HG02870 (cell line): ENCODE measurements around the gene FDX2.

Experiments used
- ATAC-seq: cut with Tn5 transposase; IDR thresholded peaks from one replicate; pipeline ENCODE4 v1.9.1; 2021; ENCODE audit warnings: mild to moderate bottlenecking, moderate library complexity; ENCODE audit not compliant: unreplicated experiment

FDX2 gene

GRCh38 chr19:10306327-10306726 lies 9.5 kb downstream of the FDX2 start:
- no peak for ATAC-seq

GRCh38 chr19:10305139-10305806 lies 10.5 kb downstream of the FDX2 start:
- ATAC-seq = no peak

DNA sequence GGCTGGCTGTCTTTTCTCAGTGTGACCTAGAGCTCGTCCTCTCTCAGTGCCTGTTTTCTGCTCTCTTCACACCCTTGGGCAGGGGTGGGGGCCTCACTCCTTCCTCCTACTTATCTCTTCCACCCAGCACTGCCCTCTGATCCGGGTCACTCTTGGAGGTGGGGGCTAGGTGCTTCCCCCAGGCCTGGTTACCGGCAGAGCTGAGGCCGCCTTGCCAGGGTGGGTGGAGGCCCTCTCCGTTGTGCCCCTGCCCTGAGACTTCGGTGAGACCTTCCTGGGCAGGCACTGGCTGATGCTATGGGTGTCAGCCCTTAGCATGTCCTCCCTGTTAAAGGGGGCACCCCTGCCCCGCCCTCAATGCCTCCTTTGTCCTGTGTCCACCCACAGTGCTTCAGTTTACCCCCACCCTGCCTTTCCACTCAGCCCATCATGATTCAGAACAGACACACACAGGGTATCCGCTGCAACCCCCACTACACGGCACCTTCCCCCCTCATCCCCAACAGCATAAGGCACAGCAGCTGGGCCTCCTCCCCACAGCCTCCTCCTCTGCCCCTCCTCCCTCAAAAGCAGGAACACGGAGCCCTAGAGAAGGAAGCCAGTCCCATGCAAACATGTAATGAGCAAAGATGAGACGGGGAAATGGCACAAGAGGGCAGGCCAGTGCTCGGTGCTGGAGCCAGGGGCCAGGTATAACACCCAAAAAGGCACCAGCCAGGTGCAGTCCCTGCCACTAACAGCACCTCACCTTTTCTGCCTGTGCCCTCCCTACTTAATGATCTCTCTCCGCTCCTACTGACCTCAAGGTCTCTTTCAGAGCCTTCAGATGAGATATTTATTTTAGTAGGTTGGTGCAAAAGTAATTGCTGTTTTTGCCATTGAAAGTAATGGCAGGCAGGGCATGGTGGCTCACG lies 16.0 kb downstream of the FDX2 start:
- no peak for ATAC-seq

GRCh38 chr19:10295847-10296591 lies 19.8 kb downstream of the FDX2 start:
- no peak for ATAC-seq

GRCh38 chr19:10295305-10295846 lies 20.4 kb downstream of the FDX2 start:
- no peak for ATAC-seq

GRCh38 chr19:10294368-10294697 lies 21.5 kb downstream of the FDX2 start:
- no peak for ATAC-seq

- no peak for ATAC-seq
Observed at GRCh38 chr19:10293637-10294367, 22.0 kb downstream of the FDX2 start.

- ATAC-seq = no peak
Observed at GRCh38 chr19:10292789-10293636, 22.8 kb downstream of the FDX2 start.

- no peak for ATAC-seq
Observed at GRCh38 chr19:10292206-10292788, 23.5 kb downstream of the FDX2 start.

DNA sequence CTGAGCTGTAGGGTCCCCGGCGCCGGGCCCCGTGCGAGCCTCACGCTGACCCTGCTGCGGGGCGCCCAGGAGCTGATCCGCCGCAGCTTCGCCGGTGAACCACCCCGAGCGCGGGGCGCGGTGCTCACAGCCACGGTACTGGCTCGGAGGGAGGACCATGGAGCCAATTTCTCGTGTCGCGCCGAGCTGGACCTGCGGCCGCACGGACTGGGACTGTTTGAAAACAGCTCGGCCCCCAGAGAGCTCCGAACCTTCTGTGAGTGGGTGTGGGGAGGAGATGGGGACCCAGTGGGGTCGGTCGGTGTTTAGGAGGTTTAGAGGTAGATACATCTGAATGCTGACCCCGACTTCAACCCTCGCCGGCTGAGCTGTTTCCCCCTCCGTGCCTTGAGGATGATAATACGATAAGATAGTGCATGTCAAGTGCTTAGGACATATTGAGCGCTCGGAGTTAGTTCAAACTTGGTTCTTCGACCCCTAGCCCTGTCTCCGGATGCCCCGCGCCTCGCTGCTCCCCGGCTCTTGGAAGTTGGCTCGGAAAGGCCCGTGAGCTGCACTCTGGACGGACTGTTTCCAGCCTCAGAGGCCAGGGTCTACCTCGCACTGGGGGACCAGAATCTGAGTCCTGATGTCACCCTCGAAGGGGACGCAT lies 24.1 kb downstream of the FDX2 start:
- ATAC-seq = no peak

GRCh38 chr19:10290876-10291553 lies 24.8 kb downstream of the FDX2 start:
- no peak for ATAC-seq

DNA sequence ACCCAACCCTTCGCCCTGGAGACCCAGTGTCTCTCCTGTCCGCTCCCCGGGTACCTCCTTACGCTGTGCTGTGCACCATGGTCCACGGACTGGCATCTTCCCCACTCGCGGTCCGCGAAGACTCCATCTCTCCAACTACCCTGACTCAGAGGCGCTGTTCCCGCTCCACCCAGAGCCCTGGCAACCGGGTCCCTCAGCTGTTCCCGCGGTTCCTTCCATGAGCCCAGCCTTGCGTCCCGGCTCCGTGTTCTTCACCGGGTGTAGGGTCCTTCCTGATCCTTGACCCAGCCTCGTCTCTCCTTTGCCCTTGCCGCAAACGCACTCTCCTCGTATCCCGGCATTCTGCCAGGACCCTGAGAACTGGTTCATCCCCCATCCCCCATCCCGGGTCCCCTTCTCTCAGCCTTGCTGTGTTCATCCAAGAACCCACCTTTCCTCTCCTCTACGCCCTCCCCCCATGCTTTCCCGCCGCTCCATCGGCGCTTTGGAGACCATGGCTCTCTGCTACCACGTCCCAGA lies 25.4 kb downstream of the FDX2 start:
- ATAC-seq = no peak

DNA sequence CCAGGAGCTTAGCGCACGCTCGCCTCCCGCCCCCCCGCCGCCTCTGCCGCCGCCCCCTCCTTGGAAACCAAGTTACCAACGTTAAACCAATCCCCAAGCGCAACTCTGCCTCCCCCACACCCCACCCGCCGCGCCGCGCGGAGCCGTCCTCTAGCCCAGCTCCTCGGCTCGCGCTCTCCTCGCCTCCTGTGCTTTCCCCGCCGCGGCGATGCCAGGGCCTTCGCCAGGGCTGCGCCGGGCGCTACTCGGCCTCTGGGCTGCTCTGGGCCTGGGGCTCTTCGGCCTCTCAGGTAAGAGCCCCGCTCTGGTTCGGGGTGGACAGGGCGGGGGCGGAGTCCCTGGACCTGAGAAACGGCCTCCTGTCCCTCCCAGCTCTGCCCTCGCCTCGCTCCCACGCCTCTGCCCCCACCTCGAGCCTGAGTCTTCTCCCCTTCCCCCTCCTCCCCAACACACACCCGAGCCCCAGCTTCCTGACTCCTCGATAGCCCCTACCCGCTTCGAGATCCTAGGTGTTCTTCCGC lies 25.9 kb downstream of the FDX2 start, which contains the start of gene ICAM5:
Gene ICAM5, plus strand, starts transcription at position 117 of the 521 bp plus-strand sequence. Its CDS starts 92 bp downstream, at position 209.
- ATAC-seq = no peak

DNA sequence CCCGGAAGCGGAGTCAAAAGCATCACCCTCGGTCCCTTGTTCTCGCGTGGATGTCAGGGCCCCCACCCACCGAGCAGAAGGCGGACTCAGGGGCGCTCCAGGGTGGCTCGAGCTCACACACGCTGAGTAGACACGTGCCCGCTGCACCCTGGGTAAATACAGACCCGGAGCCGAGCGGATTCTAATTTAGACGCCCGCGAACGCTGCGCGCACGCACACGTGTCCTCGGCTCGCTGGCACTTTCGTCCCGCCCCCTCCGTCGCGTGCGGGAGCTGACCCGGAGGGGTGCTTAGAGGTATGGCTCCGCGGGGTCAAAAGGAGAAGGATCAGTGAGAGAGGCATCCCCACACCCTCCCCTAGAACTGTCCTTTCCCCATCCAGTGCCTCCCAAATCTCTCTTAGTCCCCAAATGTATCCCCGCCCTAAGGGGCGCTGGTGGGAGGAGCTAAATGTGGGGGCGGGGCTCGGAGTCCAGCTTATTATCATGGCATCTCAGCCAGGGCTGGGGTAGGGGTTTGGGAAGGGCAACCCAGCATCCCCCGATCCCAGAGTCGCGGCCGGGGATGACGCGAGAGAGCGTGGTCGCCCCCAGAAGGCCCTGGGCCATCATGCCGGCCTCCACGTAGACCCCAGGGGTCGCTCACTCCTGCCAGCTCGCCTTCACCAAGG lies 26.5 kb downstream of the FDX2 start:
- ATAC-seq = no peak

GRCh38 chr19:10288662-10289166 lies 27.1 kb downstream of the FDX2 start:
- ATAC-seq = no peak

DNA sequence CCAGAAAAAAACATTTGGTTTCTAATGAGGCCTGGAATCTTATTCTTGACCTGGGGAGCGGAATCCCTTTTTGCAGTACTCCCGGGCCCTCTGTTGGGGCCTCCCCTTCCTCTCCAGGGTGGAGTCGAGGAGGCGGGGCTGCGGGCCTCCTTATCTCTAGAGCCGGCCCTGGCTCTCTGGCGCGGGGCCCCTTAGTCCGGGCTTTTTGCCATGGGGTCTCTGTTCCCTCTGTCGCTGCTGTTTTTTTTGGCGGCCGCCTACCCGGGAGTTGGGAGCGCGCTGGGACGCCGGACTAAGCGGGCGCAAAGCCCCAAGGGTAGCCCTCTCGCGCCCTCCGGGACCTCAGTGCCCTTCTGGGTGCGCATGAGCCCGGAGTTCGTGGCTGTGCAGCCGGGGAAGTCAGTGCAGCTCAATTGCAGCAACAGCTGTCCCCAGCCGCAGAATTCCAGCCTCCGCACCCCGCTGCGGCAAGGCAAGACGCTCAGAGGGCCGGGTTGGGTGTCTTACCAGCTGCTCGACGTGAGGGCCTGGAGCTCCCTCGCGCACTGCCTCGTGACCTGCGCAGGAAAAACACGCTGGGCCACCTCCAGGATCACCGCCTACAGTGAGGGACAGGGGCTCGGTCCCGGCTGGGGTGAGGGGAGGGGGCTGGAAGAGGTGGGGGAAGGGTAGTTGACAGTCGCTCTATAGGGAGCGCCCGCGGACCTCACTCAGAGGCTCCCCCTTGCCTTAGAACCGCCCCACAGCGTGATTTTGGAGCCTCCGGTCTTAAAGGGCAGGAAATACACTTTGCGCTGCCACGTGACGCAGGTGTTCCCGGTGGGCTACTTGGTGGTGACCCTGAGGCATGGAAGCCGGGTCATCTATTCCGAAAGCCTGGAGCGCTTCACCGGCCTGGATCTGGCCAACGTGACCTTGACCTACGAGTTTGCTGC lies 28.7 kb downstream of the FDX2 start, which contains the start of gene ICAM4:
Gene ICAM4, plus strand, starts transcription at position 153 of the 935 bp plus-strand sequence. Its CDS starts 58 bp downstream, at position 211.
- ATAC-seq = no peak
